AG10803 (cell line): ENCODE results near the gene BDH1.
"Not testable (repeated sequence)": the region's sequence is repeated elsewhere in the genome, so short reads cannot be mapped to it uniquely, and the experiment has no call there.

Source experiments
- DNase-seq: peaks from one replicate; pipeline ENCODE4 v3.0.0; 2010; ENCODE audit warnings: low read depth
- H3K4me3 ChIP-seq: 2 replicates; pipeline ENCODE4 v1.5.1; 2011; ENCODE audit warnings: mild to moderate bottlenecking, low read length, control low read depth
- TF ChIP-seq, protein P1 (sequence below): conservative IDR thresholded peaks from 2 replicates; pipeline ENCODE4 v1.5.1; 2011; ENCODE audit warnings: mild to moderate bottlenecking, low read length, control low read depth, inconsistent platforms

BDH1 gene

GRCh38 chr3:197575362-197575761, 19.6 kb upstream of the BDH1 start:
- DNase-seq: no peak
- TF ChIP-seq, protein P1, sequence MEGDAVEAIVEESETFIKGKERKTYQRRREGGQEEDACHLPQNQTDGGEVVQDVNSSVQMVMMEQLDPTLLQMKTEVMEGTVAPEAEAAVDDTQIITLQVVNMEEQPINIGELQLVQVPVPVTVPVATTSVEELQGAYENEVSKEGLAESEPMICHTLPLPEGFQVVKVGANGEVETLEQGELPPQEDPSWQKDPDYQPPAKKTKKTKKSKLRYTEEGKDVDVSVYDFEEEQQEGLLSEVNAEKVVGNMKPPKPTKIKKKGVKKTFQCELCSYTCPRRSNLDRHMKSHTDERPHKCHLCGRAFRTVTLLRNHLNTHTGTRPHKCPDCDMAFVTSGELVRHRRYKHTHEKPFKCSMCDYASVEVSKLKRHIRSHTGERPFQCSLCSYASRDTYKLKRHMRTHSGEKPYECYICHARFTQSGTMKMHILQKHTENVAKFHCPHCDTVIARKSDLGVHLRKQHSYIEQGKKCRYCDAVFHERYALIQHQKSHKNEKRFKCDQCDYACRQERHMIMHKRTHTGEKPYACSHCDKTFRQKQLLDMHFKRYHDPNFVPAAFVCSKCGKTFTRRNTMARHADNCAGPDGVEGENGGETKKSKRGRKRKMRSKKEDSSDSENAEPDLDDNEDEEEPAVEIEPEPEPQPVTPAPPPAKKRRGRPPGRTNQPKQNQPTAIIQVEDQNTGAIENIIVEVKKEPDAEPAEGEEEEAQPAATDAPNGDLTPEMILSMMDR: no peak
- no peak overlapping the region for H3K4me3 ChIP-seq

DNA sequence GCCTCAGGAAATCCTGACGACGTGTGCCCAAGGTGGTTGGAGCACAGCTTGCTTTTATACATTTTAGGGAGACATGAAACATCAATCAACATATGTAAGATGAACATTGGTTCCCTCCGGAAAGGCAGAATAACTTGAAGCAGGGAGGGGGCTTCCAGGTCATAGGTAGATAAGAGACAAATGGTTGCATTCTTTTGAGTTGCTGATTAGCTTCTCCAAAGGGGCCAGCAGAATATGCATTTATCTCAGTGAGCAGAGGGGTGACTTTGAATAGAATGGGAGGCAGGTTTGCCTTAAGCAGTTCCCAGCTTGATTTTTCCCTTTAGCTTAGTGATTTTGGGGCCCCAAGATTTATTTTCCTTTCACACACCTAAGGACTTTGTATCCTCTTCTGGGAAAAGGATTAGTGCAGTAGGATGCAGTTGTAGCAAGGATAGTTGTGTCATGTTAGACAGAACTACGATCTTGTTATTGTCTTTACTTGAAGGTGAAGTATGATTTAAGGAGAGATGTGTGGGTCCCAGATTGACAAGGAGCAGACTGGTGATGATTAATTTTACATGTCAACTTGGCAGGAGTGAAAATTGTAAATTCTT, 18.7 kb upstream of the BDH1 start:
- H3K4me3 ChIP-seq, DNase-seq: not testable (repeated sequence)

- TF ChIP-seq, protein P1: no peak
- no peak for DNase-seq
- no peak overlapping the region for H3K4me3 ChIP-seq
These were observed 17.4 kb upstream of the BDH1 start for GRCh38 chr3:197573048-197573767.

- DNase-seq, H3K4me3 ChIP-seq: not testable (repeated sequence)
These were observed 16.1 kb upstream of the BDH1 start for GRCh38 chr3:197571880-197572172.

GRCh38 chr3:197571074-197571879, 15.5 kb upstream of the BDH1 start:
- not testable (repeated sequence) for DNase-seq, H3K4me3 ChIP-seq

- H3K4me3 ChIP-seq, DNase-seq: not testable (repeated sequence)
These were observed 13.7 kb upstream of the BDH1 start for GRCh38 chr3:197569433-197569832.

GRCh38 chr3:197567904-197568681, 12.3 kb upstream of the BDH1 start:
- H3K4me3 ChIP-seq: no peak overlapping the region
- DNase-seq: no peak
- TF ChIP-seq, protein P1: no peak

- not testable (repeated sequence) for DNase-seq, H3K4me3 ChIP-seq
These were observed 10.4 kb upstream of the BDH1 start for GRCh38 chr3:197566155-197566554.

- H3K4me3 ChIP-seq: no peak overlapping the region
- DNase-seq: no peak
- TF ChIP-seq, protein P1: no peak
These were observed 8.5 kb upstream of the BDH1 start for GRCh38 chr3:197564097-197564843.
